GM23248 (cell line): ENCODE data around the gene USP1. TPM values are rescaled to one million over a fixed set of nuclear protein-coding genes. Genes with fewer than 3 reads are reported as not detected.
A peak's percentile ranks its signal among the peaks of the same experiment; 100 is the strongest.

Source experiments
- DNase-seq: peaks from one replicate; pipeline ENCODE4 v3.0.0-alpha.2; 2015
- H2AFZ ChIP-seq: fragments of 200-600 bp; sonication (generic); 2 replicates; pipeline ENCODE4 v1.6.1; 2016; ENCODE audit warnings: antibody characterized with exemption
- H3F3A ChIP-seq: fragments of 200-600 bp; sonication (generic); 2 replicates; pipeline ENCODE4 v1.6.1; 2016; ENCODE audit warnings: mild to moderate bottlenecking, antibody characterized with exemption, mixed run types; ENCODE audit not compliant: insufficient read depth
- H3K27ac ChIP-seq: fragments of 200-600 bp; sonication (generic); 2 replicates; pipeline ENCODE4 v1.5.1; 2016; ENCODE audit warnings: mild to moderate bottlenecking
- H3K27me3 ChIP-seq: fragments of 200-600 bp; sonication (generic); replicated peaks from 2 replicates; pipeline ENCODE4 v1.6.1; 2016; ENCODE audit warnings: mild to moderate bottlenecking; ENCODE audit not compliant: insufficient read depth
- H3K36me3 ChIP-seq: fragments of 200-600 bp; sonication (generic); 2 replicates; pipeline ENCODE4 v1.6.1; 2016; ENCODE audit warnings: low read depth, mild to moderate bottlenecking
- H3K4me1 ChIP-seq: fragments of 200-600 bp; sonication (generic); 2 replicates; pipeline ENCODE4 v1.6.1; 2016; ENCODE audit warnings: mild to moderate bottlenecking; ENCODE audit not compliant: insufficient read depth
- H3K4me2 ChIP-seq: fragments of 200-600 bp; sonication (generic); one replicate; pipeline ENCODE4 v1.6.1; 2016; ENCODE audit warnings: mild to moderate bottlenecking; ENCODE audit not compliant: unreplicated experiment
- H3K4me3 ChIP-seq: fragments of 200-600 bp; sonication (generic); 2 replicates; pipeline ENCODE4 v1.5.1; 2016; ENCODE audit warnings: mild to moderate bottlenecking
- H3K79me2 ChIP-seq: fragments of 200-600 bp; sonication (generic); 2 replicates; pipeline ENCODE4 v1.6.1; 2016; ENCODE audit warnings: mild to moderate bottlenecking; ENCODE audit not compliant: insufficient read depth
- H3K9ac ChIP-seq: fragments of 200-600 bp; sonication (generic); 2 replicates; pipeline ENCODE4 v1.6.1; 2016; ENCODE audit warnings: mild to moderate bottlenecking
- H3K9me2 ChIP-seq: fragments of 200-600 bp; sonication (generic); 2 replicates; pipeline ENCODE4 v1.6.1; 2016; ENCODE audit warnings: mixed run types, mild to moderate bottlenecking, moderate library complexity; ENCODE audit not compliant: insufficient read depth
- H3K9me3 ChIP-seq: fragments of 200-600 bp; sonication (generic); one replicate; pipeline ENCODE4 v1.6.1; 2017; ENCODE audit warnings: low read depth
- H4K20me1 ChIP-seq: fragments of 200-600 bp; sonication (generic); 2 replicates; pipeline ENCODE4 v1.6.0; 2016; ENCODE audit not compliant: insufficient read depth
- EZH2 ChIP-seq: fragments of 200-600 bp; sonication (generic); IDR thresholded peaks from 2 replicates; pipeline ENCODE4 v1.6.1; 2018; ENCODE audit warnings: antibody characterized with exemption, mild to moderate bottlenecking; ENCODE audit not compliant: insufficient read depth, poor library complexity, severe bottlenecking
- EZH2phosphoT487 ChIP-seq: fragments of 200-600 bp; sonication (generic); IDR thresholded peaks from 2 replicates; pipeline ENCODE4 v1.6.1; 2018; ENCODE audit warnings: antibody characterized with exemption, moderate library complexity, mild to moderate bottlenecking, low read depth; ENCODE audit not compliant: insufficient read depth
- WGBS, 2 experiments: methylation state at CpG; one replicate each; pipeline ENCODE4 v1.1.6; 2015 to 2017; ENCODE audit warnings: low lambda C conversion rate in 2 of 2, low coverage in 1 of 2; ENCODE audit errors: missing lambda C conversion rate in 2 of 2; 5-methylcytosine and 5-hydroxymethylcytosine counted together
- in situ Hi-C: fragments of 300-500 bp; cut with MboI; formaldehyde crosslinking; loops from 2 replicates; pipeline ENCODE4 v1.15.0; 2020
- polyA plus RNA-seq: library from polyadenylated mRNA; unstranded; fragments of >200 nt; fragmentation: Nextera tagmentation; extraction: Ambion mirVana; gene quantifications from 2 replicates; pipeline ENCODE4 v1.2.1, GENCODE V29; 2016
- total RNA-seq: library from RNA; depleted of rRNA; stranded (reverse); fragments of >200 nt; shearing (Covaris generic); gene quantifications from 2 replicates; pipeline ENCODE4 v1.2.3, GENCODE V29; 2014

The USP1 gene
- total and polyA plus RNA-seq, 2 experiments from 2014 or later: 22.8 to 27.8 TPM

GRCh38 chr1:62428351-62428750 lies 8.5 kb upstream of the USP1 start:
- Histone ChIP-seq H3F3A (no peaks in the 10 kb centered on the region), H3K9me2 (no peaks in the 10 kb centered on the region), H3K27me3 (no peaks in the 10 kb centered on the region), H3K4me3 (no peak overlapping the region), H3K4me1 (peaks cover 9% of the 10 kb centered on the region), H4K20me1 (no peaks in the 10 kb centered on the region), H3K36me3 (no peaks in the 10 kb centered on the region), H3K9me3 (no peaks in the 10 kb centered on the region), H3K9ac (no peak overlapping the region), H3K4me2 (no peak overlapping the region), H3K27ac (no peak overlapping the region), H2AFZ (no peak overlapping the region), H3K79me2 (no peaks in the 10 kb centered on the region)
- no peak for DNase-seq
- WGBS, 2 experiments: 57 to 59% methylated on average over 4 of the region's 4 CpGs
- in situ Hi-C loops: no loop called here
- TF ChIP-seq EZH2phosphoT487 (no peak), EZH2 (no peak)

DNA sequence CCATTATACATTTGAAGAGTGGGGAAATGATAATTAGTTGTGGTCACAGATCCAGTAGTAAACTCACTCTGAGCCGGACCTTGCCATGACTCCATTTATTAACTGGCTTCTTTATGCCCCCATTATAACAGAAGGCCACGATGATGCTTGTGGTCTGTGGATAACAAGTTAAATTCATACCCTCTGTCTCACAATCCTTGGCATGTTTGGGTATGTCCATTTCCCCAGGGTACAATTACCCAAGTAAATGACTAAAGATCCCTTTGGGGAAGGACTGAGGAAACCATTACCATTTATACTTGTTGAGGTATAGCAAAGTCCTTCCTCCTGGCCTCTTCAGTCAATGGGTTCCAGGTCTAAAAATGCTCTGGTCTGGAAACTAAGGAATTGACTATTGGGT lies 7.3 kb upstream of the USP1 start:
- H3K4me3 ChIP-seq: no peak overlapping the region
- no peak for TF ChIP-seq EZH2phosphoT487
- no peak for TF ChIP-seq EZH2
- H3F3A ChIP-seq: no peaks in the 10 kb centered on the region
- no peak overlapping the region for H3K9ac ChIP-seq
- H3K4me1 ChIP-seq: peaks cover 5% of the 10 kb centered on the region
- H2AFZ ChIP-seq: no peak overlapping the region
- H4K20me1 ChIP-seq: no peaks in the 10 kb centered on the region
- H3K4me2 ChIP-seq: no peak overlapping the region
- no peaks in the 10 kb centered on the region for H3K27me3 ChIP-seq
- H3K27ac ChIP-seq: no peak overlapping the region
- H3K9me3 ChIP-seq: no peaks in the 10 kb centered on the region
- H3K79me2 ChIP-seq: no peaks in the 10 kb centered on the region
- H3K36me3 ChIP-seq: no peaks in the 10 kb centered on the region
- peak; percentile 22 for DNase-seq
- in situ Hi-C loops: no loop called here
- no peaks in the 10 kb centered on the region for H3K9me2 ChIP-seq
- 75 to 80% methylated on average over 2 of the region's 2 CpGs for whole genome bisulfite sequencing, 2 experiments

- Histone ChIP-seq H3K9ac (no peak overlapping the region), H3K4me1 (peaks cover 10% of the 10 kb centered on the region), H4K20me1 (no peaks in the 10 kb centered on the region), H3K79me2 (peaks cover 19% of the 10 kb centered on the region), H3K27ac (no peak overlapping the region), H2AFZ (no peak overlapping the region), H3K4me2 (no peak overlapping the region), H3K27me3 (no peaks in the 10 kb centered on the region), H3K9me3 (no peaks in the 10 kb centered on the region), H3F3A (peaks cover 10% of the 10 kb centered on the region), H3K4me3 (no peak overlapping the region), H3K36me3 (no peaks in the 10 kb centered on the region), H3K9me2 (no peaks in the 10 kb centered on the region)
- TF ChIP-seq EZH2: no peak
- TF ChIP-seq EZH2phosphoT487: no peak
- in situ Hi-C loops: no loop called here
- WGBS, 2 experiments: 79 to 80% methylated on average over 10 of the region's 10 CpGs
- DNase-seq: peak; percentile 35
These were observed 2.8 kb upstream of the USP1 start for GRCh38 chr1:62433861-62434617.

DNA sequence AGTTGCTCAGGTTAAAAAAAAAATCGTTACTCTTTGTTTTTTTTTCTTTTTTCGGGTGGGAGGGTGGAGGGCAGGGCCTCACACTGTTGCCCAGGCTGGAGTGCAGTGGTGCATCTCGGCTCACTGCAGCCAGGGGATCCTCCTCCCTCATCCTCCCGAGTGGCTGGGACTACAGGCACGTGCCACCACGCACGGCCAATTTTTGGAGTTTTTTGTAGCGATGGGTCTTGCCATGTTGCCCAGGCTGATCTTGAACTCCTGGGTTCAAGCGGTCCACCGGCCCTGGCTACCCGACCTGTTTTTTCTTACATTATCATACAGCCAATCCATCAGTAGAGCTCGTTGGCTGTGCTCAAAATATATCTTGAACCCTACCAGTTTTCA lies 2.2 kb upstream of the USP1 start:
- Histone ChIP-seq H3K36me3 (no peaks in the 10 kb centered on the region), H3F3A (peaks cover 10% of the 10 kb centered on the region), H3K9me3 (no peaks in the 10 kb centered on the region), H4K20me1 (no peaks in the 10 kb centered on the region), H3K27me3 (no peaks in the 10 kb centered on the region), H3K79me2 (peaks cover 25% of the 10 kb centered on the region), H3K4me2 (no peak overlapping the region), H3K9ac (no peak overlapping the region), H2AFZ (no peak overlapping the region), H3K4me1 (peaks cover 10% of the 10 kb centered on the region), H3K4me3 (no peak overlapping the region), H3K27ac (no peak overlapping the region), H3K9me2 (no peaks in the 10 kb centered on the region)
- WGBS, 2 experiments: 91 to 94% methylated on average over 12 of the region's 12 CpGs
- no peak for DNase-seq
- no peak for TF ChIP-seq EZH2phosphoT487
- no peak for TF ChIP-seq EZH2
- in situ Hi-C loops: no loop called here
